GM12878 (cell line): ENCODE measurements around the gene NPLOC4. TPM values are rescaled to one million over a fixed set of nuclear protein-coding genes. Genes with fewer than 3 reads are reported as not detected.

Experiments
- ATAC-seq: fragments of 200-7000 bp; cut with Tn5 transposase; 3 replicates; pipeline ENCODE4 v1.9.1; 2020; ENCODE audit warnings: mild to moderate bottlenecking, moderate library complexity
- BruUV-seq: library from RNA; stranded (reverse); fragments of 400-500 nt; replicated peaks from 2 replicates; lab custom pipeline; 2021; lab: Mats Ljungman, UMichigan
- CTCF ChIA-PET: fragments of 300-600 bp; sonication (Branson Sonifier 250); formaldehyde crosslinking; extraction: SDS; loops from one replicate; lab custom pipeline; 2021; ENCODE audit warnings: inconsistent platforms; lab: Yijun Ruan, JAX
- POLR2A ChIA-PET: fragments of 350-600 bp; formaldehyde crosslinking; extraction: SDS; loops from one replicate; lab custom pipeline; 2021; ENCODE audit warnings: inconsistent platforms; lab: Charles Lee
- RAD21 ChIA-PET: fragments of 300-600 bp; sonication (Branson Sonifier 250); formaldehyde crosslinking; loops from one replicate; lab custom pipeline; 2023; ENCODE audit warnings: antibody characterized with exemption; ENCODE audit not compliant: unreplicated experiment; lab: Charles Lee
- SMC1A ChIA-PET: fragments of 300-600 bp; sonication (Branson Sonifier 250); formaldehyde crosslinking; loops from one replicate; lab custom pipeline; 2023; ENCODE audit not compliant: unreplicated experiment, uncharacterized antibody; lab: Charles Lee
- DNase-seq: peaks from one replicate; pipeline ENCODE4 v3.0.0-alpha.2; 2011; ENCODE audit warnings: low read depth, low spot score
- FAIRE-seq: peaks from 3 replicates; lab custom pipeline; 2011; peaks lifted over from hg19 to GRCh38; lab: Jason Lieb, UNC
- H2AFZ ChIP-seq: 2 replicates; pipeline ENCODE4 v1.6.0; 2011; ENCODE audit warnings: low read depth, low read length, control low read depth; ENCODE audit not compliant: control insufficient read depth
- H3K27ac ChIP-seq: 2 replicates; pipeline ENCODE4 v1.5.1; 2011; ENCODE audit warnings: control low read depth; ENCODE audit not compliant: control insufficient read depth, insufficient read depth
- H3K27me3 ChIP-seq, 2 experiments: replicated peaks in 1 of 2; 2 replicates each; pipeline versions ENCODE4 v1.6.0 to v1.6.1; 2011; ENCODE audit warnings: low read length in 1 of 2; ENCODE audit not compliant: control insufficient read depth in 2 of 2, insufficient read depth in 2 of 2
- H3K36me3 ChIP-seq, 2 experiments: 2 replicates each; pipeline ENCODE4 v1.5.1; 2011; ENCODE audit warnings: low read length in 1 of 2; ENCODE audit not compliant: control insufficient read depth in 2 of 2, insufficient read depth in 2 of 2
- H3K4me1 ChIP-seq: 2 replicates; pipeline ENCODE4 v1.6.1; 2011; ENCODE audit warnings: mild to moderate bottlenecking, low read length, moderate library complexity, mixed read lengths; ENCODE audit not compliant: control insufficient read depth, insufficient read depth
- H3K4me2 ChIP-seq: 2 replicates; pipeline ENCODE4 v1.6.0; 2011; ENCODE audit warnings: control low read depth; ENCODE audit not compliant: control insufficient read depth, insufficient read depth
- H3K4me3 ChIP-seq: fragments of 200-600 bp; sonication (generic); 2 replicates; pipeline ENCODE4 v1.5.1; 2016
- H3K79me2 ChIP-seq: 2 replicates; pipeline ENCODE4 v1.6.0; 2011; ENCODE audit warnings: low read length; ENCODE audit not compliant: control insufficient read depth, insufficient read depth
- H3K9ac ChIP-seq: 2 replicates; pipeline ENCODE4 v1.8.0; 2011; ENCODE audit warnings: low read length, control low read depth, mixed read lengths; ENCODE audit not compliant: control insufficient read depth, insufficient read depth
- H3K9me3 ChIP-seq: replicated peaks from 3 replicates; pipeline ENCODE4 v1.5.1; 2011; ENCODE audit warnings: mild to moderate bottlenecking, low read length; ENCODE audit not compliant: control insufficient read depth, insufficient read depth
- H4K20me1 ChIP-seq: 2 replicates; pipeline ENCODE4 v1.6.0; 2011; ENCODE audit not compliant: control insufficient read depth, insufficient read depth
- NRF1 ChIP-seq: conservative IDR thresholded peaks from 2 replicates; pipeline ENCODE4 v1.6.1; 2011; ENCODE audit warnings: mild to moderate bottlenecking, low read depth, low read length, improper control_type of control experiment
- WGBS: methylation state at CpG from one replicate; pipeline ENCODE4 v1.1.6; 2016; ENCODE audit warnings: low lambda C conversion rate; ENCODE audit not compliant: insufficient replicate concordance, insufficient coverage; ENCODE audit errors: missing lambda C conversion rate; 5-methylcytosine and 5-hydroxymethylcytosine counted together
- in situ Hi-C: fragments of 300-500 bp; cut with MboI; formaldehyde crosslinking; loops from 9 replicates; pipeline ENCODE4 v1.14.3; 2018; ENCODE audit warnings: mixed read lengths
- intact Hi-C: fragments of 100-400 bp; cut with micrococcal nuclease; formaldehyde crosslinking; loops from one replicate; pipeline ENCODE4 v1.14.2; 2022; ENCODE audit not compliant: unreplicated experiment
- polyA plus RNA-seq, 11 experiments: library from polyadenylated mRNA; depleted of rRNA in 4 of 11; unstranded in 6 of 11; stranded (reverse) in 5 of 11; fragments of >200 nt; fragmentation: Nextera tagmentation in 4 of 11; fragmentation: Illumina TruSeq in 1 of 11; extraction: Ambion mirVana in 4 of 11; extraction: Trizol in 1 of 11; gene quantifications; 1 replicate in 1 of 11; 2 replicates in 10 of 11; pipeline versions ENCODE4 v1.2.1 to v1.2.3, GENCODE V29; 2011 to 2016; ENCODE audit warnings: inconsistent platforms in 2 of 11, missing spikeins in 2 of 11, low read depth in 1 of 11
- total RNA-seq, 4 experiments: library from RNA; depleted of rRNA in 3 of 4; stranded (reverse); fragments of >200 nt in 3 of 4; fragmentation: Illumina TruSeq in 1 of 4; extraction: Trizol in 1 of 4; gene quantifications; 2 replicates each; pipeline versions ENCODE4 v1.2.1 to v1.2.3, GENCODE V29; 2013 to 2021
- TF ChIP-seq, protein P1 (sequence below): fragments of 450-650 bp; formaldehyde crosslinking; IDR thresholded peaks from 2 replicates; pipeline ENCODE4 v1.5.0; 2022; ENCODE audit warnings: mild to moderate bottlenecking, missing genetic modification characterization
- TF ChIP-seq, protein P2 (sequence below): fragments of 450-650 bp; IDR thresholded peaks from 2 replicates; pipeline ENCODE4 v1.6.1; 2017; ENCODE audit warnings: mild to moderate bottlenecking, moderate library complexity
- TF ChIP-seq, protein P3 (sequence below): fragments of 450-650 bp; IDR thresholded peaks from 2 replicates; pipeline ENCODE4 v1.6.1; 2016; ENCODE audit warnings: mild to moderate bottlenecking

Gene NPLOC4
- total and polyA plus RNA-seq, 10 of the 15 experiments (the other 5 are each of a cell fraction or from before 2014, with no cell fraction given), result 1.5 to 83.7 (median 45.8) TPM

DNA sequence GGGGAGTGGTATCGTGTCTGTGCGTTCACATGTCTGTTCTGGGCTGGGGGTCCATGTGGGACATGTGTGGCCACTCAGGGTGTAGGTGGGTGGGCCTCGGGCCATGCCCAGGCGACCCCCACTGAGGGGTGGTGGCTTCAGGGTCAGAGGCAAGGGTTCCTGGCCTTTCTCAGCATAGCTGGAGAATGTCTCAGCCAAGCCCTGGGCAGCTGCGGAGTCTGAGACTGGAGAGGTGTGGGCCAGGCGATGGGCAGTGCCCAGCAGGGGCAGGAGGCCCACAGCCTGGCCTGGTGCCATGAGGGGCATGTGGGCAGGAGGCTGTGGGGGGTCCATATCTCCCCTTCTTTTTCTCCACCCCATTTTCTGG lies 107.5 kb downstream of the NPLOC4 start:
- BruUV-seq, result no TSS peak
- no peak for DNase-seq
- no peak overlapping the region for H3K27ac ChIP-seq
- TF ChIP-seq, protein P1, sequence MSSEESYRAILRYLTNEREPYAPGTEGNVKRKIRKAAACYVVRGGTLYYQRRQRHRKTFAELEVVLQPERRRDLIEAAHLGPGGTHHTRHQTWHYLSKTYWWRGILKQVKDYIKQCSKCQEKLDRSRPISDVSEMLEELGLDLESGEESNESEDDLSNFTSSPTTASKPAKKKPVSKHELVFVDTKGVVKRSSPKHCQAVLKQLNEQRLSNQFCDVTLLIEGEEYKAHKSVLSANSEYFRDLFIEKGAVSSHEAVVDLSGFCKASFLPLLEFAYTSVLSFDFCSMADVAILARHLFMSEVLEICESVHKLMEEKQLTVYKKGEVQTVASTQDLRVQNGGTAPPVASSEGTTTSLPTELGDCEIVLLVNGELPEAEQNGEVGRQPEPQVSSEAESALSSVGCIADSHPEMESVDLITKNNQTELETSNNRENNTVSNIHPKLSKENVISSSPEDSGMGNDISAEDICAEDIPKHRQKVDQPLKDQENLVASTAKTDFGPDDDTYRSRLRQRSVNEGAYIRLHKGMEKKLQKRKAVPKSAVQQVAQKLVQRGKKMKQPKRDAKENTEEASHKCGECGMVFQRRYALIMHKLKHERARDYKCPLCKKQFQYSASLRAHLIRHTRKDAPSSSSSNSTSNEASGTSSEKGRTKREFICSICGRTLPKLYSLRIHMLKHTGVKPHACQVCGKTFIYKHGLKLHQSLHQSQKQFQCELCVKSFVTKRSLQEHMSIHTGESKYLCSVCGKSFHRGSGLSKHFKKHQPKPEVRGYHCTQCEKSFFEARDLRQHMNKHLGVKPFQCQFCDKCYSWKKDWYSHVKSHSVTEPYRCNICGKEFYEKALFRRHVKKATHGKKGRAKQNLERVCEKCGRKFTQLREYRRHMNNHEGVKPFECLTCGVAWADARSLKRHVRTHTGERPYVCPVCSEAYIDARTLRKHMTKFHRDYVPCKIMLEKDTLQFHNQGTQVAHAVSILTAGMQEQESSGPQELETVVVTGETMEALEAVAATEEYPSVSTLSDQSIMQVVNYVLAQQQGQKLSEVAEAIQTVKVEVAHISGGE (CRISPR knock-in tag), result no peak
- TF ChIP-seq, protein P2, sequence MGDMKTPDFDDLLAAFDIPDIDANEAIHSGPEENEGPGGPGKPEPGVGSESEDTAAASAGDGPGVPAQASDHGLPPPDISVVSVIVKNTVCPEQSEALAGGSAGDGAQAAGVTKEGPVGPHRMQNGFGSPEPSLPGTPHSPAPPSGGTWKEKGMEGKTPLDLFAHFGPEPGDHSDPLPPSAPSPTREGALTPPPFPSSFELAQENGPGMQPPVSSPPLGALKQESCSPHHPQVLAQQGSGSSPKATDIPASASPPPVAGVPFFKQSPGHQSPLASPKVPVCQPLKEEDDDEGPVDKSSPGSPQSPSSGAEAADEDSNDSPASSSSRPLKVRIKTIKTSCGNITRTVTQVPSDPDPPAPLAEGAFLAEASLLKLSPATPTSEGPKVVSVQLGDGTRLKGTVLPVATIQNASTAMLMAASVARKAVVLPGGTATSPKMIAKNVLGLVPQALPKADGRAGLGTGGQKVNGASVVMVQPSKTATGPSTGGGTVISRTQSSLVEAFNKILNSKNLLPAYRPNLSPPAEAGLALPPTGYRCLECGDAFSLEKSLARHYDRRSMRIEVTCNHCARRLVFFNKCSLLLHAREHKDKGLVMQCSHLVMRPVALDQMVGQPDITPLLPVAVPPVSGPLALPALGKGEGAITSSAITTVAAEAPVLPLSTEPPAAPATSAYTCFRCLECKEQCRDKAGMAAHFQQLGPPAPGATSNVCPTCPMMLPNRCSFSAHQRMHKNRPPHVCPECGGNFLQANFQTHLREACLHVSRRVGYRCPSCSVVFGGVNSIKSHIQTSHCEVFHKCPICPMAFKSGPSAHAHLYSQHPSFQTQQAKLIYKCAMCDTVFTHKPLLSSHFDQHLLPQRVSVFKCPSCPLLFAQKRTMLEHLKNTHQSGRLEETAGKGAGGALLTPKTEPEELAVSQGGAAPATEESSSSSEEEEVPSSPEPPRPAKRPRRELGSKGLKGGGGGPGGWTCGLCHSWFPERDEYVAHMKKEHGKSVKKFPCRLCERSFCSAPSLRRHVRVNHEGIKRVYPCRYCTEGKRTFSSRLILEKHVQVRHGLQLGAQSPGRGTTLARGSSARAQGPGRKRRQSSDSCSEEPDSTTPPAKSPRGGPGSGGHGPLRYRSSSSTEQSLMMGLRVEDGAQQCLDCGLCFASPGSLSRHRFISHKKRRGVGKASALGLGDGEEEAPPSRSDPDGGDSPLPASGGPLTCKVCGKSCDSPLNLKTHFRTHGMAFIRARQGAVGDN, result no peak
- TF ChIP-seq NRF1, result no peak
- TF ChIP-seq, protein P3, sequence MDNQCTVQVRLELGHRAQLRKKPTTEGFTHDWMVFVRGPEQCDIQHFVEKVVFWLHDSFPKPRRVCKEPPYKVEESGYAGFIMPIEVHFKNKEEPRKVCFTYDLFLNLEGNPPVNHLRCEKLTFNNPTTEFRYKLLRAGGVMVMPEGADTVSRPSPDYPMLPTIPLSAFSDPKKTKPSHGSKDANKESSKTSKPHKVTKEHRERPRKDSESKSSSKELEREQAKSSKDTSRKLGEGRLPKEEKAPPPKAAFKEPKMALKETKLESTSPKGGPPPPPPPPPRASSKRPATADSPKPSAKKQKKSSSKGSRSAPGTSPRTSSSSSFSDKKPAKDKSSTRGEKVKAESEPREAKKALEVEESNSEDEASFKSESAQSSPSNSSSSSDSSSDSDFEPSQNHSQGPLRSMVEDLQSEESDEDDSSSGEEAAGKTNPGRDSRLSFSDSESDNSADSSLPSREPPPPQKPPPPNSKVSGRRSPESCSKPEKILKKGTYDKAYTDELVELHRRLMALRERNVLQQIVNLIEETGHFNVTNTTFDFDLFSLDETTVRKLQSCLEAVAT, result no peak
- TF ChIP-seq, all 136 proteins: peak for 0
- CTCF ChIA-PET, result interaction anchor here (1.1 kb wide), 1 partner anchor 277 kb away, joined by 5 read pairs; no protein-coding TSS in a partner anchor
- Histone ChIP-seq H3K9me3 (no peaks in the 10 kb centered on the region), H3K4me2 (no peak overlapping the region), H3K27me3 (no peaks in the 10 kb centered on the region), H3K79me2 (no peaks in the 10 kb centered on the region), H3K4me3 (no peak overlapping the region), H3K9ac (no peak overlapping the region), H3K4me1 (no peaks in the 10 kb centered on the region), H4K20me1 (no peaks in the 10 kb centered on the region), H2AFZ (no peak overlapping the region), H3K36me3 (no peaks in the 10 kb centered on the region)
- ATAC-seq (no peak), FAIRE-seq (no peak)
- RAD21 ChIA-PET, result no interaction called here
- intact Hi-C loops, result no loop called here
- SMC1A ChIA-PET, result no interaction called here
- 60% methylated on average over 6 of the region's 6 CpGs for WGBS
- POLR2A ChIA-PET, result interaction anchor here (0.5 kb wide), 1 partner anchor 33 kb away, joined by 4 read pairs; no protein-coding TSS in a partner anchor
- in situ Hi-C loops, result no loop called here
